Testis (tissue), 3 donors: ENCODE measurements around the gene TBXA2R. TPM values are rescaled to one million over a fixed set of nuclear protein-coding genes. Genes with fewer than 3 reads are reported as not detected.
A peak's percentile ranks its signal among the peaks of the same experiment; 100 is the strongest.

ENCODE experiments used
- DNase-seq: peaks from one replicate; pipeline ENCODE4 v3.0.0-alpha.2; 2019
- H3K27ac ChIP-seq, 2 donors: fragments of 200-600 bp; sonication (generic); one replicate each; pipeline ENCODE4 v1.5.1; 2019
- H3K27me3 ChIP-seq: fragments of 200-600 bp; sonication (generic); one replicate; pipeline ENCODE4 v1.5.1; 2019
- H3K36me3 ChIP-seq: fragments of 200-600 bp; sonication (generic); one replicate; pipeline ENCODE4 v1.5.1; 2017; ENCODE audit warnings: low read depth; ENCODE audit errors: missing control alignments
- H3K4me1 ChIP-seq: fragments of 200-600 bp; sonication (generic); one replicate; pipeline ENCODE4 v1.5.1; 2019
- H3K4me3 ChIP-seq, 2 donors: fragments of 200-600 bp; sonication (generic); one replicate each; pipeline ENCODE4 v1.5.1; 2017 to 2019
- H3K9me3 ChIP-seq: fragments of 200-600 bp; sonication (generic); one replicate; pipeline ENCODE4 v1.5.1; 2017
- POLR2A ChIP-seq: fragments of 450-650 bp; IDR thresholded peaks from one replicate; pipeline ENCODE4 v1.6.1; 2017; ENCODE audit warnings: antibody characterized with exemption, mild to moderate bottlenecking, moderate library complexity
- WGBS, 2 donors: methylation state at CpG; one replicate each; pipeline ENCODE4 v1.1.5; 2018; 5-methylcytosine and 5-hydroxymethylcytosine counted together
- intact Hi-C: fragments of 100-400 bp; cut with DNase I; formaldehyde crosslinking; loops from one replicate; pipeline ENCODE4 v1.15.1; 2023; ENCODE audit warnings: low total_unique reads
- polyA plus RNA-seq: library from polyadenylated mRNA; stranded (reverse); fragments of 350-450 nt; fragmentation: Illumina TruSeq; extraction: RNeasy Lipid Tissue Mini Kit (QIAGEN cat#74804); gene quantifications from one replicate; pipeline ENCODE4 v1.2.3, GENCODE V29; 2014; ENCODE audit warnings: low read depth, low replicate concordance; ENCODE audit not compliant: insufficient read depth
- total RNA-seq, 2 donors: library from RNA; depleted of rRNA; stranded (reverse); fragments of >200 nt; gene quantifications; one replicate each; pipeline ENCODE4 v1.2.3, GENCODE V29; 2016
- TF ChIP-seq, protein P1 (sequence below), 3 experiments: fragments of 450-650 bp in 2 of 3; fragments of 200-600 bp in 1 of 3; sonication (generic) in 1 of 3; IDR thresholded peaks; one replicate each; pipeline ENCODE4 v1.5.1; 2016 to 2019; ENCODE audit warnings: antibody characterized with exemption in 3 of 3, mild to moderate bottlenecking in 2 of 3, moderate library complexity in 1 of 3

TBXA2R gene
- total and polyA plus RNA-seq, 3 donors from 2014 or later: 1.3 to 3.2 (median 1.8) TPM

DNA sequence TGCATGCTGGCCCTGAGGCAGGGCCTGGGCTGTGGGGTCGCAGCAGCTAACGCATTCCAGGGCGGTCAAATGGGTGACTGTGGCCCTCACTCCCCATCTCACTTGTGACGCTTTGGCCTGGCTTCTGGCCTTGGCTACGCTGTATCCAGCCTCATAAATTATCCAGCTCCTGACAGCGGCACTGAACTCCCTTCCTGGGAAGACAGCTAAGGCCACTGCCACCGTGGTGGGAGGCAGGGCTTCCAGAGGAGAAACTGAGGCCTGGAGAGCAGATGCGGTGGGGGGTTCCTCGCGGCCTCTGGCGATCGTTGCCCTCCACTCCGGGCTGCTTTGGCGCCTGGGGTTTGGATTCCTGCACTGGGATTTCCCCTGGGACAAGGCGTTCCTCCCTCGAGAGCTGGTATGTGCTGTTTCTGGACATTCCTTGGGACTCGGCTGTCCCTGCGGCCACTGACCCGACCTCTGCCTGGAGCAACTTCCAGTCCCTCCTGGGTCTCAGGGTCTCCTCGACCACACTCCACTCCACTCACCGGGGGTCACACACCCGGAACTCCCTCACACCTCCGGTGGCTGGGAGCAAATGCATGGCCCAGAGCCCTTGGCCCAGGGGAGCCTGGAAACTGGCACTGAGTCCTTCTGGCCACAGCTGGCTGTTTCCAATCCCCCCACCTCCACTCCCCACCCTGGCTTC, 3.4 kb downstream of the TBXA2R start:
- no peak for DNase-seq
- Histone ChIP-seq H3K4me1 (peaks cover 17% of the 10 kb centered on the region), H3K27ac (no peak overlapping the region), H3K4me3 (no peak overlapping the region), H3K9me3 (no peaks in the 10 kb centered on the region), H3K36me3 (no peaks in the 10 kb centered on the region), H3K27me3 (no peaks in the 10 kb centered on the region)
- TF ChIP-seq POLR2A: no peak
- TF ChIP-seq, protein P1, sequence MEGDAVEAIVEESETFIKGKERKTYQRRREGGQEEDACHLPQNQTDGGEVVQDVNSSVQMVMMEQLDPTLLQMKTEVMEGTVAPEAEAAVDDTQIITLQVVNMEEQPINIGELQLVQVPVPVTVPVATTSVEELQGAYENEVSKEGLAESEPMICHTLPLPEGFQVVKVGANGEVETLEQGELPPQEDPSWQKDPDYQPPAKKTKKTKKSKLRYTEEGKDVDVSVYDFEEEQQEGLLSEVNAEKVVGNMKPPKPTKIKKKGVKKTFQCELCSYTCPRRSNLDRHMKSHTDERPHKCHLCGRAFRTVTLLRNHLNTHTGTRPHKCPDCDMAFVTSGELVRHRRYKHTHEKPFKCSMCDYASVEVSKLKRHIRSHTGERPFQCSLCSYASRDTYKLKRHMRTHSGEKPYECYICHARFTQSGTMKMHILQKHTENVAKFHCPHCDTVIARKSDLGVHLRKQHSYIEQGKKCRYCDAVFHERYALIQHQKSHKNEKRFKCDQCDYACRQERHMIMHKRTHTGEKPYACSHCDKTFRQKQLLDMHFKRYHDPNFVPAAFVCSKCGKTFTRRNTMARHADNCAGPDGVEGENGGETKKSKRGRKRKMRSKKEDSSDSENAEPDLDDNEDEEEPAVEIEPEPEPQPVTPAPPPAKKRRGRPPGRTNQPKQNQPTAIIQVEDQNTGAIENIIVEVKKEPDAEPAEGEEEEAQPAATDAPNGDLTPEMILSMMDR (IDR thresholded peaks at IDR 0.05): no peak
- 58 to 64% methylated on average over 16 to 23 of the region's 23 CpGs for WGBS, 2 donors
- intact Hi-C loops: no loop called here

DNA sequence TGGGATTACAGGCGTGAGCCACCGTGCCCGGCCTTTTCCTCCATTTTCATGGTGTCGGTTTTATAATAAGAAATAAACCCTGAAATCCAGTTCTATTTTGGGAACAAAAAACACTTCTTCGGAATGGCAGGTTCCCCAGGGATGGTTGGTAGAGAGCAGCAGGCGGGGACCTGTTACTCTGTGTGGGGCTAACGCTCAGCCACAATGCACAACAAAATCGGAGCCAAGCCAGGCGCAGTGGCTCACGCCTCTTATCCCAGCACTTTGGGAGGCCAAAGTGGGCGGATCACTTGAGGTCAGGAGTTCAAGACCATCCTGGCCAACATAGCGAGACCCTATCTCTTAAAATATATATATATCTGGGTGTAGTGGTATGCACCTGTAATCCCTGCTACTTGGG, 5.7 kb downstream of the TBXA2R start:
- Histone ChIP-seq H3K4me3 (no peak overlapping the region), H3K27me3 (no peaks in the 10 kb centered on the region), H3K9me3 (no peaks in the 10 kb centered on the region), H3K27ac (no peak overlapping the region), H3K36me3 (no peaks in the 10 kb centered on the region), H3K4me1 (peaks cover under 1% of the 10 kb centered on the region)
- DNase-seq: no peak
- no peak for TF ChIP-seq POLR2A
- TF ChIP-seq, protein P1 (IDR thresholded peaks at IDR 0.05): no peak
- intact Hi-C loops: no loop called here
- 72 to 84% methylated on average over 10 to 12 of the region's 12 CpGs for WGBS, 2 donors

GRCh38 chr19:3599776-3600187, 6.9 kb downstream of the TBXA2R start:
- DNase-seq: no peak
- Histone ChIP-seq H3K4me1 (no peaks in the 10 kb centered on the region), H3K27me3 (no peaks in the 10 kb centered on the region), H3K36me3 (no peaks in the 10 kb centered on the region), H3K27ac (no peak overlapping the region), H3K4me3 (peak overlapping the region; percentile 15 to 29), H3K9me3 (no peaks in the 10 kb centered on the region)
- TF ChIP-seq POLR2A: no peak
- TF ChIP-seq, protein P1 (IDR thresholded peaks at IDR 0.05): no peak
- intact Hi-C loops: no loop called here
- 82% methylated on average over 16 of the region's 28 CpGs; no CpG with 5 or more reads in 1 of the 2 donors for WGBS, 2 donors

DNA sequence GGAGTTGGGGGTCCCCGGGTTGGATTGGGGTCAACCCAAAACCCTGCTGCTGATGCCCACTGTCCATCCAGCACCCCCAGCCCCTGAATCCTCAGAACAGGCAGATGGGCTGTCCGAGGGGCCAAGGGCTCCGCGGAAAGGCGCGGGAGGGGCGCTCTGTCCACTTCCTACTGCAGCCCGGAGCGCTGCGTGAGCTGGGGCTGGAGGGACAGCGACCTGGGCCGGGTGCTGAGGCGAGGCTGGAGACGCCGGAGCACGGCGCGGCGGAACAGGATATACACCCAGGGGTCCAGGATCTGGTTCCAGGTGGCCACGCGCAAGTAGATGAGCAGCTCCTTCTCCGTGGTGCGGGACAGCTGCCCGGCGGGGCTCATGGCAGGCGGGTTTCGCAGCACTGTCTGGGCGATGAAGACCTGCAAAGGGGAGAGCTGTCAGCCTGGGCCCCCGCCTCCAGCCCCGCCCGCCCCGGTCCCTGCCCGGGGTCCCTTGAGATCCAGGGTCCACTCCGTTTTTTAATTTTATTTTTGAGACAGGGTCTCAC, 11.1 kb downstream of the TBXA2R start:
- DNase-seq: no peak
- no peaks in the 10 kb centered on the region for H3K36me3 ChIP-seq
- H3K4me3 ChIP-seq: no peak overlapping the region
- TF ChIP-seq POLR2A: no peak
- WGBS, 2 donors: 69 to 83% methylated on average over 29 to 34 of the region's 34 CpGs
- H3K27me3 ChIP-seq: no peaks in the 10 kb centered on the region
- intact Hi-C loops: no loop called here
- no peaks in the 10 kb centered on the region for H3K9me3 ChIP-seq
- H3K27ac ChIP-seq: no peak overlapping the region
- no peaks in the 10 kb centered on the region for H3K4me1 ChIP-seq

DNA sequence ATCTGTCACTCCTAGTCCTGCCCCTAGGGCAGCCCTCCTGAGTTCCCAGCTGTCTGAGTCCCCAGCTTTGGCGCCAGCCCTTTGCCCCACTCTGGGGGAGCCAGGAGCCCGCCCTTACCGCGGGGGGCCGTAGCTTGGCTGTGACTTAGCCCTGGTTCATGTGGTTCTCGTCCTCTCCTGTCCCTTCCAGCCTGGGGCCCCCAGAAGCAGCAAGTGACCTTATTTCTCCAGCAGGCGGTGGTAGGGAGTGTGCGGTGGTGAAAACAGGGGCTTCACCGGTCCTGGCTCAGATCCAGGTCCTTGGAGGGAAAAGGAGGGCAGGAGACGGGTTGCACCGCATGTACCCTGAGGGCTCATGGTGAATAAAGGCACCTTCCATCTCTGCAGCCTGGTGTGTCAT, 13.5 kb downstream of the TBXA2R start:
- no peak for DNase-seq
- TF ChIP-seq, protein P1 (IDR thresholded peaks at IDR 0.05): no peak
- no peak for TF ChIP-seq POLR2A
- no peak overlapping the region for H3K27ac ChIP-seq
- no peaks in the 10 kb centered on the region for H3K36me3 ChIP-seq
- no peaks in the 10 kb centered on the region for H3K27me3 ChIP-seq
- intact Hi-C loops: no loop called here
- no peaks in the 10 kb centered on the region for H3K9me3 ChIP-seq
- 48 to 59% methylated on average over 11 of the region's 11 CpGs for WGBS, 2 donors
- H3K4me3 ChIP-seq: no peak overlapping the region
- H3K4me1 ChIP-seq: no peaks in the 10 kb centered on the region
